HG02798 (cell line): Measurements from ENCODE around the gene CA10.

ENCODE experiments used
- ATAC-seq: cut with Tn5 transposase; IDR thresholded peaks from one replicate; pipeline ENCODE4 v1.9.1; 2021; ENCODE audit warnings: mild to moderate bottlenecking; ENCODE audit not compliant: unreplicated experiment, poor library complexity

CA10 gene

GRCh38 chr17:51957786-51958185 is 200.7 kb downstream of the CA10 start:
- ATAC-seq, result no peak

- ATAC-seq, result no peak
Observed at GRCh38 chr17:51955245-51955644, 203.3 kb downstream of the CA10 start.

GRCh38 chr17:51954232-51954765 is 204.2 kb downstream of the CA10 start:
- ATAC-seq, result no peak

GRCh38 chr17:51951741-51952140 is 206.8 kb downstream of the CA10 start:
- ATAC-seq, result no peak

- ATAC-seq, result no peak
Observed at GRCh38 chr17:51948128-51948527, 210.4 kb downstream of the CA10 start.

GRCh38 chr17:51947160-51947735 is 211.3 kb downstream of the CA10 start:
- no peak for ATAC-seq

GRCh38 chr17:51946311-51946710 is 212.2 kb downstream of the CA10 start:
- no peak for ATAC-seq

- ATAC-seq, result no peak
Observed at GRCh38 chr17:51941272-51941671, 217.2 kb downstream of the CA10 start.

- ATAC-seq, result no peak
Observed at GRCh38 chr17:51937264-51937663, 221.2 kb downstream of the CA10 start.

- ATAC-seq, result no peak
Observed at GRCh38 chr17:51935477-51935876, 223.0 kb downstream of the CA10 start.

- no peak for ATAC-seq
Observed at GRCh38 chr17:51933647-51934046, 224.9 kb downstream of the CA10 start.

GRCh38 chr17:51926448-51926847 is 232.1 kb downstream of the CA10 start:
- ATAC-seq, result no peak

GRCh38 chr17:51921500-51921899 is 237.0 kb downstream of the CA10 start:
- ATAC-seq, result no peak

GRCh38 chr17:51914577-51914976 is 243.9 kb downstream of the CA10 start:
- ATAC-seq, result no peak

- ATAC-seq, result no peak
Observed at GRCh38 chr17:51913491-51914205, 244.9 kb downstream of the CA10 start.

- ATAC-seq, result no peak
Observed at GRCh38 chr17:51912939-51913338, 245.6 kb downstream of the CA10 start.

- no peak for ATAC-seq
Observed at GRCh38 chr17:51911237-51911636, 247.3 kb downstream of the CA10 start.

GRCh38 chr17:51909971-51910370 is 248.5 kb downstream of the CA10 start:
- no peak for ATAC-seq

- no peak for ATAC-seq
Observed at GRCh38 chr17:51908841-51909537, 249.5 kb downstream of the CA10 start.

- ATAC-seq, result no peak
Observed at GRCh38 chr17:51907041-51907440, 251.5 kb downstream of the CA10 start.

GRCh38 chr17:51904379-51904778 is 254.1 kb downstream of the CA10 start:
- no peak for ATAC-seq
